Renal cortex interstitium (tissue), 11 donors: ENCODE measurements around the gene SPTBN2. TPM values are rescaled to one million over a fixed set of nuclear protein-coding genes. Genes with fewer than 3 reads are reported as not detected.

ENCODE experiments used
- DNase-seq, 11 donors: peaks; one replicate each; pipeline ENCODE4 v3.0.0-alpha.2; 2013; ENCODE audit warnings: low read depth in 9 of 11, low spot score in 4 of 11; ENCODE audit errors: extremely low read depth in 1 of 11
- polyA plus RNA-seq, 3 donors: library from polyadenylated mRNA; unstranded; fragments of 120-200 nt; gene quantifications; one replicate each; pipeline ENCODE4 v1.2.1, GENCODE V29; 2013; ENCODE audit not compliant: insufficient read length in 3 of 3

Gene SPTBN2
- polyA plus RNA-seq, 3 donors: 41.8 to 56.0 (median 54.1) TPM

- no peak for DNase-seq
Observed at GRCh38 chr11:66691311-66691980, 37.6 kb downstream of the SPTBN2 start.

DNA sequence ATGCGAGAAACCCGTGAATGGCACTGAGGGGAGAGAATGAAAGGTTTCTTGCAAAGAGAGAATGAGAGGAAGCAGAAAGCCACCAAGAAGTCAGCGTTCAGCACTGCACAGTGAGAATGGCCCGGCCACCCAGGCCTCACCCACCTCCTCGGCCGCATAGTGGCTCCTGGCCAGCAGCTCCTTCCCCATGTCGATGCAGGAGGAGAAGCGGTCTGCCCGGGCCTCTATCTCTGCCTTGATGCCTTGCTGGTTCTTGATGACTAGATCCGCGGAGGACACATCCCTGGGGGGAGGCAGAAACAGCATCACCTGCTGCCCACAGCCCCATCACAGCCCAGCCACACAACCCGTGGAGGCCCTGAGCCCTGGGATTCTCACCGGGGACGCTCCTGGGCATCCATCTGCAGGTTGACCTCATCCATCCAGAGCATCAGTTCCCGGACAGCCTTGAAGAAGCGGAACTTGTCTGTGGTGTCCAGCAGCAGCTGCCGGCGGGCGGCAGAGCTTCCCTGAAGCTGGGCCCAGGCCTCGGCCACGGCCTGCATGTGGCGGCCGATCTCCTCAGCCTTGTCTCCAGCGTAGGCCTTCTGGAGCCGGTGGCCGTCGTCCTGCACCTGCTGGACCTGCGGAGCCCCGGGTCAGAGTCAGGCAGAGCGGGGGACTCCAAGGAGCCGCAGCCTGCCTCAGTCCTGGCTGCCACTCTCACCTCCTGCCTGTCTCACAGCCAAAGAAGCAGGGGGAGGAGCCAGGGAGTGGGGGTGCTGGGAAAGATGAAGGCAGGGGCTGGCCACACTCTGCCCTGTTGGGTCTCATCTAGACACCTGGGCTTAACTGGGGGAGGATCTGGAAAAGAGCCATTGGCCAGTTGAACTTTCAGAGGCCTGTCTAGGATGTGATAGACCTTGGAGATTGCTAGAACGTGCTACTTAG is 39.1 kb downstream of the SPTBN2 start:
- no peak for DNase-seq

- DNase-seq: no peak
Observed at GRCh38 chr11:66688561-66689534, 40.2 kb downstream of the SPTBN2 start.

- no peak for DNase-seq
Observed at GRCh38 chr11:66687831-66688281, 41.2 kb downstream of the SPTBN2 start.

DNA sequence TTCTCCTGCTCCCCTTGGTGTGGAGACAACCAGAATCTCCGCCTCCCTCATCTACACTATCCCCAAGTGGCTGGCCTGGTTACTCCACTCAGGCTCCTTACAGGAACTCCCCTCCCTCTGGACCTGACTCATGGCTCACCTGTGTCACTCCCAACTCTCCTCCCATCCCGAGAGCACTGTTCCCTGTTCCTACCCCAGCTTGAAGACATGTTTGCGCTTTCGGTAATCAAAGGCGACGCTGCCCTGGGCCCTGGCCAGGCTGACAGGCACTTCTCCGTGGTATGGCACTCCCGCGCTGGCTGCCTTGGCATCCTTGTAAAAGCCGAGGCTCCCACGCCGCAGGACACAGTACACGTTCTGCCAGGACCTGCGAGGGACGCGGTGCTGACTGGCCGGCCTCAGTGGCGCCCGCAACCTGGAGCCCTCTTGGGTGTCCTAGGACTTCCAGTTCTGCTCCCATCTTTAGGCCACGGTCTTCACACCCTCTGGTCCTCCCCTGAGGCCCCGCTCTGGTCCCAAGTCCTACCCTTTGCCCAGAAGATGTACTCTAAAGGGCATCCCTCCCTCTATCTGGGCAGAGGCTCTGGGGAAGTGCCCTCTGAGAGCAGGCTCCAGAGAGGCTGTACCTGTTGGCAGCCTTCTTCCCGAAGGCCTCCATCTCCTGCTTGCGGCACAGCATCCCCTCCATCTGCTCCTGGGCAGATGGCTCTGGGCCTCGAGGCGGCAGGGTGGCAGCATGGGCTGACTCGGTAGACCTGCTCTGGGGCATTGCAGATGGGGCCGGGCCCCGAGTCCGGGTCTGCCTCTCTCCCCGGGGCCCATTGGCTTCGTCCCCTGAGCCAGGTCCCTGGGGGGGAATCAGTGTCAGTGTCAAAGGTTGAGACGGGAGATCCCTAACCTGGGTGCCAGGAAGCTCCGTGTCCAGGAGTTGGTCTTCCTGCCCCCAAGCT is 41.9 kb downstream of the SPTBN2 start:
- DNase-seq: no peak

- DNase-seq: no peak
Observed at GRCh38 chr11:66686100-66686785, 42.8 kb downstream of the SPTBN2 start.

DNA sequence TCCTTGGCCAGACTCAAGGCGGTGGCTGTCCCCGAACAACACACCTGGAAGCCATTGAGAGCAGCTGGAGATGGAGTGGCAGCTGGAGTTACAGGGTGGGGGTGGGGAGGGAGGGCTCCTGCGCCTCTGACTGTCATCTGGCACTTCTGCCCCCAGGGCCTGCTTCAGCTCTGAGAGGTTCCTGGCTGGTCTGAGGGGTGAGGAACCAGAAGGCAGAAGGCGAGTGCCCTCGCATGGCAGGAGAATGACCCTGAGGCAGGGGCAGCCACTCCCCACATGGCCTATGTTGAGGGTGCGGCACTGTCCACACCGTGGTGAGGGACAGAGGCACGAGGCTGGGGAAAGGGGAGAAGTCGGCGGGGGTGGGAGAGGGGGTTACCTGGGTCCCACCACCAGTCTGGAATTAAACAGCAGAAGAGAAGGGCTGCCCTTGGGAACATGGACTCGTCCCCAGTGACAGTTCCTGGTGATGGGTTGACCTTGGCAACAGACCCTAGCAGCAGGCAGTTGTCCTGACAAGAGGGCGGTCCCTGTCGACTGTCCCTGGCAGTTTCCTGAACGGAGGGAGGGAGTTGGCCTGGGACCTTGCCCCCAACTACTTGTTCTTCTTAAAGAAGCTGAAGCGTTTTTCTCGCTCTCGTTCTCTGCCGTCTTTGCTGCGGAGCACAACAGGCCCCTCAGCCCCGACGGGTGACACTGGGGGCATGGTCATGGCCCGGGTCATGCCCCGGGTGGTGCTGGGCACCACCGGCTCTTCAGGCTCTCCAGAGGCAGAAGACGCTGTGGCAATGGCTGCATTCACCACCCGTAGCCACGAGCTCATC is 43.5 kb downstream of the SPTBN2 start:
- no peak for DNase-seq

DNA sequence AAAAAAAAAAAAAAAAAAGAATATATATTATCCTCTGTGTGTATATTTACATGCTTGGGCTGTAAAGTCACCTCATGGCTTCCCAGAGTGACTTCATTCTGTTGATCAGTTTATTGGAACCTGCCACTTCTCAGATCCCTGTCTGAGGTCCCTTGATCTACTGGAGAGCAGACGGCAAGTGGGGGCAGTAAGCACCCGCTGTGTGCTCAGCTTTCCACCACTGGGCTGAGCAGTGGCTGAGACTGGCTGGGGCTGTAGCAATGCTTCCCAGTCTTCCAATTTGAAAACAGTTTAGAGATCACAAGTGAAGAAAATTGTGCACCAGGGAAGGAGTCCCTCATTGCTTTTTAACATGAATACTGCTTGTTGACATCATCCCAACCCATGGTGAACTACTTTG is 44.4 kb downstream of the SPTBN2 start:
- DNase-seq: no peak

GRCh38 chr11:66683877-66684276 is 45.1 kb downstream of the SPTBN2 start:
- DNase-seq: no peak

DNA sequence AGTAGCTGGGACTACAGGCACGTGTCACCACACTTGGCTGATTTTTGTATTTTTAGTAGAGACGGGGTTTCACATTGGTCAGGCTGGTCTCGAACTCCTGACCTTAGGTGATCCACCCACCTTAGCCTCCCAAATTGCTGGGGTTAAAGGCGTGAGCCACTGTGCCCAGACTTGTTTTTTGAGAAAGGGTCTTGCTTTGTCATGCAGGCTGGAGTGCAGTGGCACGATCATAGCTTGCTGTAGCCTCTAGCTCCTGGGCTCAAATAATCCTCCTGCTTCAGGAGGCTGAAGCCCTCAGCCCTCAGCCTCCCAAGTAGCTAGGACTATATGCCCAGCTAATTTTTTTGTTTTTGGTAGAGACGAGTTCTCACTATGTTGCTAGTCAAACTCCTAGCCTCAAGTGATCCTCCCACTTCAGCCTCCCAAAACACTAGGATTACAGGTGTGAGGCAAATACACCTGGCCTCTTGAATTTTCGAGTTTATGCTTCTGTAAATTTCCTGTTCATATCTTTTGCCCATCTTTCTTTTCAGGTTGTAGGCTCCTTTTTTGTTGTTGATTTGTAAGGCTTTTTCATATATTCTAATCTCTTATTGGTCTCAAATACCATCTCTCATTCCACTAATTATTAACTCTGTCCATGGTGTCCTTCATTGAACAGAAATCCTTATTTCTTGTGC is 47.9 kb downstream of the SPTBN2 start:
- DNase-seq: no peak

GRCh38 chr11:66677599-66678375 is 51.2 kb downstream of the SPTBN2 start, which contains the start of gene RBM4B:
TSS of gene RBM4B (minus strand) at chr11:66677887. CDS start at chr11:66677079, 808 bp downstream.
- DNase-seq: peak; percentile 88 to 95 (median 94)

DNA sequence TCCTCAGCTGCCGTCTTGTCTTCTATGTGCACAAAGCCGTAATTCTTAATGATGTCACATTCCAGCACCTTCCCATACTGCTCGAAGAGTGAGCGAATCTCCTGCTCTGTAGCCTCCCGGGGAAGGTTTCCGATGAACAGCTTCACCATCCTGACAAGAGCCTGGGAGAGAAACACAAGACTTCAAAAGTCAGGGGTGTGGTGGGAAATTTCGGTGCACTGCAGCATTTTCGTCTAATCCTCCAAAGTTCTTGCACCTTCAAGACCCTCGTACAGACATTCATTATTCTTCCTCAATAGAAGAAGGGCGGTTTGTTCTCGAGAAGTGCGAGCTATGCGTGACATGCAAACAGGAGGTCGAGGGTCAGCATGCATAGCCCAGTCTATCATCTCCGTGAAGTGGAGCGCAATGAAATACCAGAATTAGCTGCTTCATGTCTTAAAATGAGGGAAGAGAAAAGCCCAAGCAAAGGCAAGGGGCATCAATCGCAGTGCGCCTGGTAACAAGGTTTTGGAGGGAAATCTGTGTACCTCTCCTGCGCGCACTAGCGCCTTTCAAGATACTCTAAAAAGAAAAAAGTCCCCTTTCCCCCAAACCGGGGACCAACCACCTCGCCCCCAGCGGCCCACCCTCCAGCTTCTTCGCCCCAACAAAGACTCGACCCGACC is 52.0 kb downstream of the SPTBN2 start:
- DNase-seq: peak in 2 of 11 donors; percentile 5 to 7

DNA sequence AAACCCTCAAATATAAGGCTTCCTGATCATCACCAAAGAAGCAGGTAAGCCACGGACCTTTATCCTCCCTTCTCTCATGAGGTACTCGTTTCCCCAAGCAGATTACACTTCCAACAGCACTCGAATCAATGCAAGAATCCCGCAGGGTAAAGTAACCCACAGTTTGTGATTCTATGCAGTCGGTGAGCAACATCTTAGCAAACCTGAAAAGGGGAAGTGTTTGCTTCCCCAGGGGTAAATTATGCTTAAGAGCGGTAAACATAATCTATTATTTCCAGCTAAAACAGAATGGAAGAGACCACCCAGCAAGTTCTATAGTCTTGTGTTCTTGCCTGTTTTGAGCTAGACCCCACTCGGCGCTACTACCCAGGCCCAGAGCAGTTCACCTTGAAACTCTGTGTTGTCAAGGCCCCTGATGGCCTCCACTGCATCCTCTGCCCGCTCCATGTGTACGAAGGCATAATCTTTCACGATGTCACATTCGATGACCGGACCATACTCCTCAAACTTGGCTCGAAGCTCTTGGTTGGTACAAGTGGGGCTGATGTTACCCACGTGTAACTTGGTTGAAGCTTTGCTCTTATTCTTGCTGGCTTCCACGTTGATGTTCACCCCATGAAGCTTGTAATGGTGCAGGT is 52.6 kb downstream of the SPTBN2 start:
- no peak for DNase-seq

GRCh38 chr11:66674964-66675602 is 53.9 kb downstream of the SPTBN2 start:
- DNase-seq: no peak
